Central memory CD8-positive, alpha-beta T cell (primary cell): ENCODE measurements around the gene ELAVL2.
"Not testable (repeated sequence)": the region's sequence is repeated elsewhere in the genome, so short reads cannot be mapped to it uniquely, and the experiment has no call there.

ENCODE experiments used
- ATAC-seq: fragments of 150-1000 bp; cut with Tn5 transposase; replicated peaks from 2 replicates; pipeline ENCODE4 v1.10.0; 2022; ENCODE audit warnings: mild to moderate bottlenecking, moderate FRiP score, moderate number of reproducible peaks; ENCODE audit not compliant: poor library complexity, severe bottlenecking; ENCODE audit errors: extremely low read depth
- DNase-seq, 2 donors: peaks; one replicate each; pipeline ENCODE4 v3.0.0; 2021; ENCODE audit warnings: low spot score in 2 of 2
- H3K27ac Mint-ChIP-seq: one replicate; pipeline ENCODE4 v1.8.0; 2022; ENCODE audit warnings: low read depth, mild to moderate bottlenecking, moderate library complexity, mixed read lengths
- H3K27me3 Mint-ChIP-seq: one replicate; pipeline ENCODE4 v1.8.0; 2022; ENCODE audit warnings: mixed read lengths
- H3K36me3 Mint-ChIP-seq: one replicate; pipeline ENCODE4 v1.8.0; 2022; ENCODE audit warnings: mild to moderate bottlenecking, moderate library complexity, mixed read lengths; ENCODE audit not compliant: insufficient read depth
- H3K4me1 Mint-ChIP-seq: one replicate; pipeline ENCODE4 v1.8.0; 2022; ENCODE audit warnings: mixed read lengths
- H3K4me3 Mint-ChIP-seq: one replicate; pipeline ENCODE4 v1.8.0; 2022; ENCODE audit warnings: mild to moderate bottlenecking, moderate library complexity, mixed read lengths
- H3K9me3 Mint-ChIP-seq: one replicate; pipeline ENCODE4 v1.8.0; 2022; ENCODE audit warnings: mixed read lengths

ELAVL2 gene

GRCh38 chr9:23723048-23723447 is 103.0 kb downstream of the ELAVL2 start:
- DNase-seq, H3K27me3 Mint-ChIP-seq, ATAC-seq, H3K27ac Mint-ChIP-seq, H3K9me3 Mint-ChIP-seq, H3K4me3 Mint-ChIP-seq, H3K36me3 Mint-ChIP-seq, H3K4me1 Mint-ChIP-seq: not testable (repeated sequence)

GRCh38 chr9:23721466-23721865 is 104.6 kb downstream of the ELAVL2 start:
- Mint-ChIP-seq H3K27me3 (no peaks in the 10 kb centered on the region), H3K36me3 (no peaks in the 10 kb centered on the region), H3K27ac (no peak overlapping the region), H3K4me3 (no peak overlapping the region), H3K4me1 (no peaks in the 10 kb centered on the region), H3K9me3 (peaks cover 5% of the 10 kb centered on the region)
- ATAC-seq (no peak), DNase-seq (no peak)

- Mint-ChIP-seq H3K9me3 (peaks cover 5% of the 10 kb centered on the region), H3K27ac (no peak overlapping the region), H3K4me1 (no peaks in the 10 kb centered on the region), H3K36me3 (no peaks in the 10 kb centered on the region), H3K27me3 (no peaks in the 10 kb centered on the region), H3K4me3 (no peak overlapping the region)
- DNase-seq: no peak
- no peak for ATAC-seq
These were observed 108.5 kb downstream of the ELAVL2 start for GRCh38 chr9:23717505-23717904.

- no peak for ATAC-seq
- no peak for DNase-seq
- H3K4me1 Mint-ChIP-seq: no peaks in the 10 kb centered on the region
- H3K9me3 Mint-ChIP-seq: peaks cover 13% of the 10 kb centered on the region
- no peak overlapping the region for H3K4me3 Mint-ChIP-seq
- H3K27ac Mint-ChIP-seq: no peak overlapping the region
- no peaks in the 10 kb centered on the region for H3K36me3 Mint-ChIP-seq
- no peaks in the 10 kb centered on the region for H3K27me3 Mint-ChIP-seq
These were observed 118.8 kb downstream of the ELAVL2 start for GRCh38 chr9:23707249-23707648.

- Mint-ChIP-seq H3K36me3 (no peaks in the 10 kb centered on the region), H3K27me3 (no peaks in the 10 kb centered on the region), H3K9me3 (peaks cover 6% of the 10 kb centered on the region), H3K4me3 (no peak overlapping the region), H3K27ac (no peak overlapping the region), H3K4me1 (no peaks in the 10 kb centered on the region)
- ATAC-seq (no peak), DNase-seq (no peak)
These were observed 123.6 kb downstream of the ELAVL2 start for GRCh38 chr9:23702311-23702922.

GRCh38 chr9:23701291-23701690 is 124.7 kb downstream of the ELAVL2 start:
- DNase-seq: no peak

GRCh38 chr9:23700359-23700758 is 125.7 kb downstream of the ELAVL2 start:
- Mint-ChIP-seq H3K36me3 (no peaks in the 10 kb centered on the region), H3K9me3 (no peaks in the 10 kb centered on the region), H3K4me1 (no peaks in the 10 kb centered on the region), H3K27me3 (no peaks in the 10 kb centered on the region), H3K4me3 (no peak overlapping the region), H3K27ac (no peak overlapping the region)
- DNase-seq (no peak), ATAC-seq (no peak)

More at GRCh38 chr9:23701291-23701690, 124.7 kb downstream of the ELAVL2 start:
- peaks cover 3% of the 10 kb centered on the region for H3K9me3 Mint-ChIP-seq
- no peak for ATAC-seq
- H3K4me1 Mint-ChIP-seq: no peaks in the 10 kb centered on the region
- H3K4me3 Mint-ChIP-seq: no peak overlapping the region
- H3K27ac Mint-ChIP-seq: no peak overlapping the region
- no peaks in the 10 kb centered on the region for H3K27me3 Mint-ChIP-seq
- H3K36me3 Mint-ChIP-seq: no peaks in the 10 kb centered on the region

GRCh38 chr9:23698161-23698560 is 127.9 kb downstream of the ELAVL2 start:
- Mint-ChIP-seq H3K4me3 (no peak overlapping the region), H3K4me1 (no peaks in the 10 kb centered on the region), H3K36me3 (no peaks in the 10 kb centered on the region), H3K9me3 (no peaks in the 10 kb centered on the region), H3K27me3 (no peaks in the 10 kb centered on the region), H3K27ac (no peak overlapping the region)
- no peak for DNase-seq
- ATAC-seq: no peak

- H3K27ac Mint-ChIP-seq: no peak overlapping the region
- no peaks in the 10 kb centered on the region for H3K27me3 Mint-ChIP-seq
- H3K4me3 Mint-ChIP-seq: no peak overlapping the region
- H3K4me1 Mint-ChIP-seq: no peaks in the 10 kb centered on the region
- DNase-seq: no peak
- no peaks in the 10 kb centered on the region for H3K36me3 Mint-ChIP-seq
- no peak for ATAC-seq
- H3K9me3 Mint-ChIP-seq: no peaks in the 10 kb centered on the region
These were observed 130.5 kb downstream of the ELAVL2 start for GRCh38 chr9:23695572-23695971.

GRCh38 chr9:23693374-23693773 is 132.7 kb downstream of the ELAVL2 start:
- no peak overlapping the region for H3K27ac Mint-ChIP-seq
- H3K36me3 Mint-ChIP-seq: no peaks in the 10 kb centered on the region
- no peaks in the 10 kb centered on the region for H3K27me3 Mint-ChIP-seq
- H3K4me1 Mint-ChIP-seq: no peaks in the 10 kb centered on the region
- H3K9me3 Mint-ChIP-seq: peaks cover 6% of the 10 kb centered on the region
- ATAC-seq (no peak), DNase-seq (no peak)
- H3K4me3 Mint-ChIP-seq: no peak overlapping the region

GRCh38 chr9:23686896-23687295 is 139.1 kb downstream of the ELAVL2 start:
- Mint-ChIP-seq H3K4me1 (no peaks in the 10 kb centered on the region), H3K27me3 (no peaks in the 10 kb centered on the region), H3K9me3 (peaks cover 6% of the 10 kb centered on the region), H3K4me3 (no peak overlapping the region), H3K36me3 (no peaks in the 10 kb centered on the region), H3K27ac (no peak overlapping the region)
- DNase-seq: no peak
- ATAC-seq: no peak

GRCh38 chr9:23686257-23686656 is 139.8 kb downstream of the ELAVL2 start:
- H3K27ac Mint-ChIP-seq: no peak overlapping the region
- ATAC-seq: no peak
- peaks cover 6% of the 10 kb centered on the region for H3K9me3 Mint-ChIP-seq
- no peaks in the 10 kb centered on the region for H3K4me1 Mint-ChIP-seq
- no peaks in the 10 kb centered on the region for H3K36me3 Mint-ChIP-seq
- no peaks in the 10 kb centered on the region for H3K27me3 Mint-ChIP-seq
- no peak for DNase-seq
- no peak overlapping the region for H3K4me3 Mint-ChIP-seq

- H3K4me3 Mint-ChIP-seq: no peak overlapping the region
- no peaks in the 10 kb centered on the region for H3K36me3 Mint-ChIP-seq
- no peaks in the 10 kb centered on the region for H3K27me3 Mint-ChIP-seq
- ATAC-seq (no peak), DNase-seq (no peak)
- H3K27ac Mint-ChIP-seq: no peak overlapping the region
- no peaks in the 10 kb centered on the region for H3K4me1 Mint-ChIP-seq
- H3K9me3 Mint-ChIP-seq: peaks cover 6% of the 10 kb centered on the region
These were observed 142.4 kb downstream of the ELAVL2 start for GRCh38 chr9:23683611-23684061.
